OCI-LY7 (cell line): ENCODE measurements around the gene BEND5.

Experiments used
- CTCF ChIP-seq: fragments of 200-600 bp; sonication (generic); conservative IDR thresholded peaks from 2 replicates; pipeline ENCODE4 v1.5.1; 2014; ENCODE audit warnings: mild to moderate bottlenecking, antibody characterized with exemption, low read length, moderate library complexity, mixed read lengths
- EZH2phosphoT487 ChIP-seq: fragments of 200-600 bp; sonication (generic); IDR thresholded peaks from 2 replicates; pipeline ENCODE4 v1.6.1; 2018; ENCODE audit warnings: low read depth, borderline replicate concordance, mild to moderate bottlenecking, mixed run types, antibody characterized with exemption, low read length, moderate library complexity, mixed read lengths

GRCh38 chr1:48807554-48808260, 31.0 kb upstream of the BEND5 start:
- TF ChIP-seq CTCF (no peak), EZH2phosphoT487 (no peak)
